NCI-H345 treated with DMSO at 0.1 percent for 48 hours (cell line): ENCODE data around the gene FDX1.

Experiments used
- DNase-seq: peaks from one replicate; lab custom pipeline; 2025; ENCODE audit not compliant: unreplicated experiment; lab: John Stamatoyannopoulos, UW

The FDX1 gene

GRCh38 chr11:110507328-110507727, 77.6 kb downstream of the FDX1 start:
- no peak for DNase-seq

- DNase-seq, result no peak
Observed at GRCh38 chr11:110508786-110509185, 79.0 kb downstream of the FDX1 start.

- no peak for DNase-seq
Observed at GRCh38 chr11:110509472-110509871, 79.7 kb downstream of the FDX1 start.

GRCh38 chr11:110512026-110512425, 82.3 kb downstream of the FDX1 start:
- no peak for DNase-seq

- no peak for DNase-seq
Observed at GRCh38 chr11:110513259-110513801, 83.6 kb downstream of the FDX1 start.

GRCh38 chr11:110513846-110514437, 84.2 kb downstream of the FDX1 start:
- no peak for DNase-seq
